Measurements from ENCODE around the gene CENATAC. TPM values are rescaled to one million over a fixed set of nuclear protein-coding genes. Genes with fewer than 3 reads are reported as not detected.
"Not testable (repeated sequence)": the region's sequence is repeated elsewhere in the genome, so short reads cannot be mapped to it uniquely, and the experiment has no call there.

CENATAC gene
- total RNA-seq, 1 donor = 37.6 TPM

GRCh38 chr11:118961189-118961588 lies 36.7 kb upstream of the CENATAC start:
- TF ChIP-seq, protein P1, sequence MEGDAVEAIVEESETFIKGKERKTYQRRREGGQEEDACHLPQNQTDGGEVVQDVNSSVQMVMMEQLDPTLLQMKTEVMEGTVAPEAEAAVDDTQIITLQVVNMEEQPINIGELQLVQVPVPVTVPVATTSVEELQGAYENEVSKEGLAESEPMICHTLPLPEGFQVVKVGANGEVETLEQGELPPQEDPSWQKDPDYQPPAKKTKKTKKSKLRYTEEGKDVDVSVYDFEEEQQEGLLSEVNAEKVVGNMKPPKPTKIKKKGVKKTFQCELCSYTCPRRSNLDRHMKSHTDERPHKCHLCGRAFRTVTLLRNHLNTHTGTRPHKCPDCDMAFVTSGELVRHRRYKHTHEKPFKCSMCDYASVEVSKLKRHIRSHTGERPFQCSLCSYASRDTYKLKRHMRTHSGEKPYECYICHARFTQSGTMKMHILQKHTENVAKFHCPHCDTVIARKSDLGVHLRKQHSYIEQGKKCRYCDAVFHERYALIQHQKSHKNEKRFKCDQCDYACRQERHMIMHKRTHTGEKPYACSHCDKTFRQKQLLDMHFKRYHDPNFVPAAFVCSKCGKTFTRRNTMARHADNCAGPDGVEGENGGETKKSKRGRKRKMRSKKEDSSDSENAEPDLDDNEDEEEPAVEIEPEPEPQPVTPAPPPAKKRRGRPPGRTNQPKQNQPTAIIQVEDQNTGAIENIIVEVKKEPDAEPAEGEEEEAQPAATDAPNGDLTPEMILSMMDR (IDR thresholded peaks at IDR 0.05; ENCODE audit: extremely low read depth, low read depth, low read length) = no peak
- no peaks in the 10 kb centered on the region for H3K9me3 ChIP-seq (ENCODE audit: low read depth, low read length)
- no peak overlapping the region for H3K27ac ChIP-seq (ENCODE audit: low read depth, low read length)
- H3K36me3 ChIP-seq (ENCODE audit: insufficient read depth, low read length) = no peaks in the 10 kb centered on the region
- no peak overlapping the region for H2AFZ ChIP-seq (ENCODE audit: low read length)
- peaks cover 12% of the 10 kb centered on the region for H3K27me3 ChIP-seq (ENCODE audit: insufficient read depth, low read length)
- no peak for DNase-seq (ENCODE audit: insufficient read length, low spot score, missing footprints)
- H3K79me2 ChIP-seq (ENCODE audit: insufficient read depth, low read length) = no peaks in the 10 kb centered on the region
- H4K20me1 ChIP-seq (ENCODE audit: insufficient read depth, low read length) = no peaks in the 10 kb centered on the region
- H3K4me1 ChIP-seq (ENCODE audit: insufficient read depth, low read length) = no peaks in the 10 kb centered on the region
- no peak overlapping the region for H3K4me2 ChIP-seq (ENCODE audit: insufficient read depth, low read length)
- H3K4me3 ChIP-seq (ENCODE audit: insufficient read depth, low read length) = no peak overlapping the region

DNA sequence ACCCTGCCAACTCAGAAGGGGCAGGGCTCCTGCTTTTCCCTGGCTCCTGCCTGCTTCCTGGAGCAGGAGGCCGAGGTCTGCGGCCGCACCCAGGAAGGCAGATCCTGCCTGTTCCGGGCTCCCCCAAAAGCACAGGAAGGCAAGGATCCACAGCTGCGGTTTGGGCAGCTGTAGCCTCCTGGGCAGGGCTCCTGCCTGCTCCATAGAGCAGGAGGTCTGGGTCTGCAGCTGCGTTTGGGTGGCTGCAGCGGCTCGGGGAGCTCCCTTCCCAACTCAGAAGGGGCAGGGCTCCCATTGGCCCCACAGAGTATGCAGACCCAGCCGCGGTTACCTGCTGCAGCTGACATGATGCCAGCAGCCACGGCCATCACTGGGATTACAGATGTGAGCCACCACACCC lies 36.3 kb upstream of the CENATAC start:
- no peaks in the 10 kb centered on the region for H3K4me1 ChIP-seq (ENCODE audit: insufficient read depth, low read length)

GRCh38 chr11:118969508-118969907 lies 28.4 kb upstream of the CENATAC start:
- H3K36me3 ChIP-seq (ENCODE audit: insufficient read depth, low read length); H3K9me3 ChIP-seq (ENCODE audit: low read depth, low read length); H3K4me1 ChIP-seq (ENCODE audit: insufficient read depth, low read length); H3K4me2 ChIP-seq (ENCODE audit: insufficient read depth, low read length); H2AFZ ChIP-seq (ENCODE audit: low read length); H3K27ac ChIP-seq (ENCODE audit: low read depth, low read length); H4K20me1 ChIP-seq (ENCODE audit: insufficient read depth, low read length); H3K79me2 ChIP-seq (ENCODE audit: insufficient read depth, low read length); H3K4me3 ChIP-seq (ENCODE audit: insufficient read depth, low read length); DNase-seq (ENCODE audit: insufficient read length, low spot score, missing footprints): not testable (repeated sequence)
- H3K27me3 ChIP-seq (ENCODE audit: insufficient read depth, low read length) = peaks cover 12% of the 10 kb centered on the region

More for the DNA sequence above, 36.3 kb upstream of the CENATAC start:
- no peak overlapping the region for H3K27ac ChIP-seq (ENCODE audit: low read depth, low read length)
- TF ChIP-seq, protein P1 (IDR thresholded peaks at IDR 0.05; ENCODE audit: extremely low read depth, low read depth, low read length) = no peak
- no peaks in the 10 kb centered on the region for H3K9me3 ChIP-seq (ENCODE audit: low read depth, low read length)
- peaks cover 12% of the 10 kb centered on the region for H3K27me3 ChIP-seq (ENCODE audit: insufficient read depth, low read length)
- H3K4me3 ChIP-seq (ENCODE audit: insufficient read depth, low read length) = no peak overlapping the region
- no peaks in the 10 kb centered on the region for H3K79me2 ChIP-seq (ENCODE audit: insufficient read depth, low read length)
- no peaks in the 10 kb centered on the region for H3K36me3 ChIP-seq (ENCODE audit: insufficient read depth, low read length)
- H3K4me2 ChIP-seq (ENCODE audit: insufficient read depth, low read length) = no peak overlapping the region
- no peak for DNase-seq (ENCODE audit: insufficient read length, low spot score, missing footprints)
- H2AFZ ChIP-seq (ENCODE audit: low read length) = no peak overlapping the region
- H4K20me1 ChIP-seq (ENCODE audit: insufficient read depth, low read length) = no peaks in the 10 kb centered on the region

DNA sequence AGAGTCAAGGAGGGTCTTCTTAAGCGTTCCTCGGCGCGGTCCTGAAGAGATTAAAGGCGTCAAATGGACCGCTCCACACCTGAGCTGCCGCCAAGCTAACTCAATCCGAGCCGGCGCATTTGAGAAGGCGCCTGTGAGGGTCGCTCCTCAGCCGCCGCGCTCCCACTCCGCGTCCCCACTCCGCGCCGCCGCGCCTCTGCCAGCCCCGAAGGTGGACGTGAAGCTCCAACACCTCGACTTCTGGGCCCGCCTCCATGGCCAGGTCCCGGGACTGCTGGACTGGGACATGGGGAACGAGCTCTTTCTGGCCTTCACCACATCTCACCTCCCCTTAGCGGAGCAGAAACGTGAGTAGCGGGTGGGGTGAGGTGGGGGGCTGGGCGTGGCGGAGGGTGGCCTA lies 26.3 kb upstream of the CENATAC start, which contains the start of gene FOXR1:
TSS of gene FOXR1 (plus strand) at position 116 of the 400 bp plus-strand sequence. CDS start at position 287, 171 bp downstream.
- no peaks in the 10 kb centered on the region for H3K79me2 ChIP-seq (ENCODE audit: insufficient read depth, low read length)
- H2AFZ ChIP-seq (ENCODE audit: low read length) = no peak within 1 kb of the TSS
- H3K4me2 ChIP-seq (ENCODE audit: insufficient read depth, low read length) = no peak within 1 kb of the TSS
- H3K36me3 ChIP-seq (ENCODE audit: insufficient read depth, low read length) = no peaks in the 10 kb centered on the region
- H3K9me3 ChIP-seq (ENCODE audit: low read depth, low read length) = no peaks in the 10 kb centered on the region
- H4K20me1 ChIP-seq (ENCODE audit: insufficient read depth, low read length) = no peaks in the 10 kb centered on the region
- H3K4me1 ChIP-seq (ENCODE audit: insufficient read depth, low read length) = no peaks in the 10 kb centered on the region
- no peak within 1 kb of the TSS for H3K4me3 ChIP-seq (ENCODE audit: insufficient read depth, low read length)
- TF ChIP-seq, protein P1 (IDR thresholded peaks at IDR 0.05; ENCODE audit: extremely low read depth, low read depth, low read length) = no peak
- peaks cover 19% of the 10 kb centered on the region for H3K27me3 ChIP-seq (ENCODE audit: insufficient read depth, low read length)
- DNase-seq (ENCODE audit: insufficient read length, low spot score, missing footprints) = peak; percentile 37
- no peak within 1 kb of the TSS for H3K27ac ChIP-seq (ENCODE audit: low read depth, low read length)
